A673 (cell line): ENCODE data around the gene CDH24. TPM values are rescaled to one million over a fixed set of nuclear protein-coding genes. Genes with fewer than 3 reads are reported as not detected.
A peak's percentile ranks its signal among the peaks of the same experiment; 100 is the strongest.

Experiments used
- BruUV-seq: library from RNA; stranded (reverse); fragments of 400-500 nt; replicated peaks from 2 replicates; lab custom pipeline; 2021; lab: Mats Ljungman, UMichigan
- CTCF ChIA-PET: fragments of 300-600 bp; sonication (Branson Sonifier 250); formaldehyde crosslinking; loops from one replicate; lab custom pipeline; 2022; ENCODE audit warnings: antibody characterized with exemption; lab: Charles Lee
- POLR2A ChIA-PET: fragments of 300-600 bp; sonication (Branson Sonifier 250); formaldehyde crosslinking; loops from one replicate; lab custom pipeline; 2022; ENCODE audit warnings: antibody characterized with exemption; ENCODE audit not compliant: low non-redundant PET; lab: Charles Lee
- DNase-seq: peaks from one replicate; pipeline ENCODE4 v3.0.0-alpha.2; 2015; ENCODE audit warnings: low spot score
- H3K27ac ChIP-seq: fragments of 200-600 bp; sonication (generic); 2 replicates; pipeline ENCODE4 v1.5.1; 2016; ENCODE audit warnings: mixed run types, low read depth, mild to moderate bottlenecking, mixed read lengths, antibody characterized with exemption, low read length; ENCODE audit not compliant: poor library complexity, severe bottlenecking
- H3K27me3 ChIP-seq: fragments of 200-600 bp; sonication (generic); replicated peaks from 2 replicates; pipeline ENCODE4 v1.6.1; 2017; ENCODE audit warnings: mixed run types, low read depth, mild to moderate bottlenecking, mixed read lengths, antibody characterized with exemption, low read length; ENCODE audit not compliant: insufficient read depth, poor library complexity
- H3K36me3 ChIP-seq: fragments of 200-600 bp; sonication (generic); 2 replicates; pipeline ENCODE4 v1.6.1; 2016; ENCODE audit warnings: mixed run types, mild to moderate bottlenecking, mixed read lengths, antibody characterized with exemption, low read length; ENCODE audit not compliant: insufficient read depth, poor library complexity, severe bottlenecking
- H3K4me1 ChIP-seq: fragments of 200-600 bp; sonication (generic); 2 replicates; pipeline ENCODE4 v1.6.1; 2017; ENCODE audit warnings: mixed run types, mild to moderate bottlenecking, mixed read lengths, antibody characterized with exemption, low read length; ENCODE audit not compliant: insufficient read depth, poor library complexity, severe bottlenecking
- H3K4me3 ChIP-seq: fragments of 200-600 bp; sonication (generic); 2 replicates; pipeline ENCODE4 v1.5.1; 2016; ENCODE audit warnings: low read depth, mixed run types, mild to moderate bottlenecking, mixed read lengths, low read length; ENCODE audit not compliant: poor library complexity, severe bottlenecking
- H3K9me3 ChIP-seq: fragments of 200-600 bp; sonication (generic); 2 replicates; pipeline ENCODE4 v1.6.1; 2016; ENCODE audit warnings: mixed run types, low read depth, mild to moderate bottlenecking, mixed read lengths, antibody characterized with exemption, low read length; ENCODE audit not compliant: poor library complexity, severe bottlenecking
- CTCF ChIP-seq: fragments of 300-800, 200-600 bp; sonication (generic); conservative IDR thresholded peaks from 2 replicates; pipeline ENCODE4 v1.5.1; 2017; ENCODE audit warnings: low read depth, mild to moderate bottlenecking, antibody characterized with exemption, low read length, moderate library complexity, mixed read lengths
- EZH2 ChIP-seq: fragments of 200-600 bp; sonication (generic); IDR thresholded peaks from 2 replicates; pipeline ENCODE4 v1.6.1; 2017; ENCODE audit warnings: borderline replicate concordance, low read depth, mild to moderate bottlenecking, mixed read lengths, antibody characterized with exemption, low read length; ENCODE audit not compliant: poor library complexity, severe bottlenecking
- intact Hi-C: fragments of 100-400 bp; cut with micrococcal nuclease; formaldehyde crosslinking; loops from one replicate; pipeline ENCODE4 v1.10.0; 2022; ENCODE audit not compliant: unreplicated experiment
- total RNA-seq: library from RNA; stranded (reverse); gene quantifications from 2 replicates; pipeline ENCODE4 v1.2.3, GENCODE V29; 2021

Gene CDH24
- total RNA-seq, 1 experiment from 2014 or later, result 44.8 TPM

DNA sequence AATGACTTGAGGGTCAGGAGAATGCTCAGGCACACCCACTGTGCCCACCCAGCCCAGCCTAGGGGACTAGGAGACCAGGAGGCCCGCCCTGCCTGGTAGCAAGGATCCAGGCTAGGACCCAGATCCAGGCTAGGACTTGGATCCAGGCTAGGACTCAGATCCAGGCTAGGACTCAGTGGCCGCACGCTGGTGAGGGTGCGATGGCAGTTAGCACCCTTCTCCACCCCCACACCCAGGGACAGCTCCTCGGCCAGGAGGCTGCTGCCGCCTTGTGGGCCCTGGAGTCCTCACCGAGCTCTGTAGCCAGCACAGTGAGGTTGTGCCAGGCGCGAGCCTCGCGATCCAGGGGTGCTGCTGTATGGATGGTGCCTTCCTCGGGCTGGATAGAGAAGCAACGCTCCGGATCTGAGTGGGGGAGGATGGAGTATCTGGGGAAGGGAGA is 5.1 kb downstream of the CDH24 start:
- CTCF ChIA-PET, result interaction anchor here (0.5 to 10.7 kb wide), 5 partner anchors 25 to 70 kb away, joined by 3 to 134 read pairs (median 5); partner anchors contain the start of gene AJUBA
- no peaks in the 10 kb centered on the region for H3K27me3 ChIP-seq
- POLR2A ChIA-PET, result interaction anchor here (0.5 kb wide), 1 partner anchor 10 kb away, joined by 3 read pairs; no protein-coding TSS in a partner anchor
- H3K9me3 ChIP-seq, result no peaks in the 10 kb centered on the region
- TF ChIP-seq CTCF (peak; percentile 49), EZH2 (no peak)
- peak overlapping the region; percentile 50 for H3K27ac ChIP-seq
- BruUV-seq, result no TSS peak
- H3K4me1 ChIP-seq, result peaks cover 14% of the 10 kb centered on the region
- peaks cover 42% of the 10 kb centered on the region for H3K36me3 ChIP-seq
- DNase-seq, result peak; percentile 44
- intact Hi-C loops, result loop anchor here (10.0 kb wide), 1 partner anchor 497 kb away; no protein-coding TSS in a partner anchor
- no peak overlapping the region for H3K4me3 ChIP-seq

DNA sequence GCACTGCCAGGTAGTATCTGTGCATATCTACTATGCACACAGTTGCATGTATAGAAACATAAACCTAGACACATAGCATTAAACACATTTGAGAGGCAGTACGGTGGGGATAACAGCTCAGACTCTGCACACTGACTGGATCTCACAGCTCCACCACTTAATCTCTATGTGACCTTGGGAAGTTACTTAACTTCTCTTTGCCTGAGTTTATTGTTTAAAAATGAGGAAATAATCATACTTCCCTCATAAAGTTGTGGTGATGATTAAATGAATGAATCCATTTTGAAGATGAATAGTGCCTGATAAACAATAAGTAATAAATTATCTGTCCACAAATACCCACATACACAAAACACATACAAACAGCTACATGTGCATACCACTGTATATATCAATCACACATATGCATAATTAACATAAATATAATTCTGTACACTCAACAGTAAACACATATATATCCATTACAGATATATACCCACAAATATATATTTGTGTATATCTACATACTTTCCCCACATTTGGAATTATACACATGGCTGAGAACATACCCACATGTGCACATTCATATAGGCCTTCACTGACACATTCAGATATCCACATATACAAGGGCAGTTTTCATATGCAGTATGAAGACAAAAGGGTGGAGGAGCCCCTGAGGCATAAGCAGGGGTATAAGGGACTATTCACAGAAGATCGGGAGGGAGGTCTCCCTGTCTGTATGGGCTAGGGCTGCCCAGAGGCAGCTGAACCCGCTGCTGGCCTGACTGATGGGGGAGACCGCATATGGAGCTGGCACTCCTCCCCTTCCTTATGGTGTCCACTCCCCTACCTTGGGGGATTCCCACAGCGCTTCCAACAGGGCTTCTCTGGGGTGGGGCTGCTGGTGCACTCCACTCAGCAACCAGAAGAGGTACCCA is 5.9 kb downstream of the CDH24 start:
- Histone ChIP-seq H3K27me3 (no peaks in the 10 kb centered on the region), H3K4me1 (peaks cover 10% of the 10 kb centered on the region), H3K4me3 (no peak overlapping the region), H3K36me3 (peaks cover 42% of the 10 kb centered on the region), H3K27ac (peak overlapping the region; percentile 16), H3K9me3 (no peaks in the 10 kb centered on the region)
- intact Hi-C loops, result loop anchor here (10.0 kb wide), 1 partner anchor 497 kb away; no protein-coding TSS in a partner anchor
- TF ChIP-seq CTCF (no peak), EZH2 (no peak)
- BruUV-seq, result no TSS peak
- ChIA-PET CTCF (interaction anchor here (0.5 to 10.7 kb wide), 6 partner anchors 24 to 69 kb away, joined by 3 to 134 read pairs (median 4); partner anchors contain the start of gene AJUBA), POLR2A (interaction anchor here (0.5 kb wide), 1 partner anchor 11 kb away, joined by 3 read pairs; no protein-coding TSS in a partner anchor)
- DNase-seq, result no peak

DNA sequence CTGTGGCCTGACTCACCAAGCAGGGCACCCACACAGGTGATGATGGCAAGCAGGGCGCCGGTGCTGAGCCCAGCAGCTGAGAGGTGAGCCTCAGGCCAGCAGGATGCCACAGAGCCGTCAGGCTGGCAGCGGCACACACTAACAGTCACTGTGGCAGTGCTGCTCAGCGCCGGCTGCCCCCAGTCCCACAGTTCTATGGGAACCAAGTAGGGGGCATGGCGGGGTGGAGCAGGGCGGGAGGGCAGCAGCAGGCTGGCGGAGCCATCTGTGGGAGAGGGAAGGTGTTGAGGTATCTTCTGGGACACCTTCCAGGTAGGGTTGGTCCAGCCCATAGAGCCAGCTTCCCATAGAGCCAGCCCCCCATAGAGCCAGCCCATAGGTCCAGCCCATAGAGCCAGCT is 8.3 kb downstream of the CDH24 start:
- Histone ChIP-seq H3K36me3 (peaks cover 39% of the 10 kb centered on the region), H3K4me1 (no peaks in the 10 kb centered on the region), H3K27me3 (no peaks in the 10 kb centered on the region), H3K4me3 (no peak overlapping the region), H3K9me3 (no peaks in the 10 kb centered on the region), H3K27ac (no peak overlapping the region)
- ChIA-PET POLR2A (interaction anchor here (0.5 kb wide), 1 partner anchor 16 kb away, joined by 3 read pairs; no protein-coding TSS in a partner anchor), CTCF (interaction anchor here (0.5 kb wide), 1 partner anchor 54 kb away, joined by 8 read pairs; no protein-coding TSS in a partner anchor)
- no peak for DNase-seq
- BruUV-seq, result no TSS peak
- TF ChIP-seq EZH2 (no peak), CTCF (no peak)
- intact Hi-C loops, result no loop called here
